ENCODE measurements around the gene MCF2L. TPM values are rescaled to one million over a fixed set of nuclear protein-coding genes. Genes with fewer than 3 reads are reported as not detected.

MCF2L gene
- total RNA-seq, 1 donor from 2014 or later, result 90.0 TPM

DNA sequence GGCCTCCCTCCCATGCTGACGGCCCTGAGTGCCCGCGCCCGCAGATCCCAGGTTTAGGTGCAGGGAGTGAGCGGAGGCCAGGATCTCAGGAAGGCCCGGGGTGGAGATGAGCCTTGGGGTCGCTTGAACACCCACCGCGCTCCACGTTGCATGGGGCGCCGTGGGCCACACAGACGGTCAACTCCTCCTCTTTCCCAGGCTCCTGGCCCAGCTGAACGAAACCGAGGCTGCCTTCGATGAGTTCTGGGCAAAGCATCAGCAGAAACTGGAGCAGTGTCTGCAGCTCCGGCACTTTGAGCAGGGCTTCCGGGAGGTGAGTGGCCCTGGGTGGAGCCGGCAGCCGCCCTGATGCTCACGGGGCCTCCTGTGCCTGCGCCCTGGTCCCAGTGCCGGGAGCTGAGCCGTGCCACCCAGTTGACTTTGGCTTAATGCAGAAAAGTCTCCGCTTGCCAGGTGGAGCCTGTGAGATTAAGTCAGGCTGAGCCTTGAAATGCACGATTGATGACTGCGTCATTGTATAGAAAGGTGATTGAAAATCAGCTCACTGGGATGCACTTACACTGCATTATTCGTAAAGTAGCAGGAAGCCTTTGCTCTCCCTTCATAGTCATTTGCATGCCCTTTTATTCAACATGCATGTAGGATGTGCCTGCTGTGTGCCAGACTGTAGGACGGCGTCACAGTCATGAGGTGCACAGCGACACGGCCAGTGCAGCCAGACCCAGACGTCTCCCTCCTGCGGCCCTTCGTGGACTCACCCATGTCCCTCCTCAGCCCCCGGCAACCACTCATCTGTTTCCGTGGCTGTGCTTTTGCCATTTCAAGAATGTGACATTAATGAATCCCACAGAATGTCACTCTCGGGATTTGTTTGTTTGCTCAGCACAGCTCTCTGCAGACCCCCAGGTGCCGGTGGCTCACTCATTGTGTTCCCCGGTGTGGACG is 101.1 kb downstream of the MCF2L start:
- Mint-ChIP-seq H3K4me3 (ENCODE audit: low read depth) (no peak overlapping the region), H3K36me3 (ENCODE audit: insufficient read depth) (peaks cover 33% of the 10 kb centered on the region), H3K27me3 (no peaks in the 10 kb centered on the region), H3K9me3 (ENCODE audit: low read depth) (no peaks in the 10 kb centered on the region), H3K4me1 (ENCODE audit: low read depth) (peaks cover 11% of the 10 kb centered on the region), H3K27ac (peak overlapping the region; percentile 65)
- TF ChIP-seq, protein P1, sequence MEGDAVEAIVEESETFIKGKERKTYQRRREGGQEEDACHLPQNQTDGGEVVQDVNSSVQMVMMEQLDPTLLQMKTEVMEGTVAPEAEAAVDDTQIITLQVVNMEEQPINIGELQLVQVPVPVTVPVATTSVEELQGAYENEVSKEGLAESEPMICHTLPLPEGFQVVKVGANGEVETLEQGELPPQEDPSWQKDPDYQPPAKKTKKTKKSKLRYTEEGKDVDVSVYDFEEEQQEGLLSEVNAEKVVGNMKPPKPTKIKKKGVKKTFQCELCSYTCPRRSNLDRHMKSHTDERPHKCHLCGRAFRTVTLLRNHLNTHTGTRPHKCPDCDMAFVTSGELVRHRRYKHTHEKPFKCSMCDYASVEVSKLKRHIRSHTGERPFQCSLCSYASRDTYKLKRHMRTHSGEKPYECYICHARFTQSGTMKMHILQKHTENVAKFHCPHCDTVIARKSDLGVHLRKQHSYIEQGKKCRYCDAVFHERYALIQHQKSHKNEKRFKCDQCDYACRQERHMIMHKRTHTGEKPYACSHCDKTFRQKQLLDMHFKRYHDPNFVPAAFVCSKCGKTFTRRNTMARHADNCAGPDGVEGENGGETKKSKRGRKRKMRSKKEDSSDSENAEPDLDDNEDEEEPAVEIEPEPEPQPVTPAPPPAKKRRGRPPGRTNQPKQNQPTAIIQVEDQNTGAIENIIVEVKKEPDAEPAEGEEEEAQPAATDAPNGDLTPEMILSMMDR (IDR thresholded peaks at IDR 0.05; ENCODE audit: unreplicated experiment), result no peak
- no peak for DNase-seq (ENCODE audit: low spot score, unreplicated experiment)

DNA sequence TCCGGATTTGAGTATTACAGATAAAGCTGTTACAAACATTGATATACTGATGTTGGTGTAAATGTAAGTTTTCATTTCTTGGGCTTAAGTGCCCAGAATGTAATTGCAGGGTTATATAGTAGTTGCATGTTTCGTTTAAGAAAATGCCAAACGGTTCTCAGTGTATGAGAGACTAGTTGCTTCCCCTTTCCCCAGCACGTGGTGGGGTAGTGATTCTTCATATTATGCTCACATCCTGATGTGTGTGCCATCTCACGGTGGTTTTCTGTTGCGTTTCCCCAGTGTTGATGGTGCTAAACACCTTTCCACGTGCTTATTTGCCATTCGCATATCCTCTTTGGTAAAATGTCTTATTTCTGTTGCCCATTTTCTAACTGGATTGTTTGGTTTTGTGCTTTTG is 101.8 kb downstream of the MCF2L start:
- TF ChIP-seq, protein P1 (IDR thresholded peaks at IDR 0.05; ENCODE audit: unreplicated experiment), result no peak
- Mint-ChIP-seq H3K9me3 (ENCODE audit: low read depth) (no peaks in the 10 kb centered on the region), H3K4me3 (ENCODE audit: low read depth) (no peak overlapping the region), H3K4me1 (ENCODE audit: low read depth) (peaks cover 11% of the 10 kb centered on the region), H3K27me3 (no peaks in the 10 kb centered on the region), H3K27ac (no peak overlapping the region), H3K36me3 (ENCODE audit: insufficient read depth) (peaks cover 33% of the 10 kb centered on the region)
- no peak for DNase-seq (ENCODE audit: low spot score, unreplicated experiment)

DNA sequence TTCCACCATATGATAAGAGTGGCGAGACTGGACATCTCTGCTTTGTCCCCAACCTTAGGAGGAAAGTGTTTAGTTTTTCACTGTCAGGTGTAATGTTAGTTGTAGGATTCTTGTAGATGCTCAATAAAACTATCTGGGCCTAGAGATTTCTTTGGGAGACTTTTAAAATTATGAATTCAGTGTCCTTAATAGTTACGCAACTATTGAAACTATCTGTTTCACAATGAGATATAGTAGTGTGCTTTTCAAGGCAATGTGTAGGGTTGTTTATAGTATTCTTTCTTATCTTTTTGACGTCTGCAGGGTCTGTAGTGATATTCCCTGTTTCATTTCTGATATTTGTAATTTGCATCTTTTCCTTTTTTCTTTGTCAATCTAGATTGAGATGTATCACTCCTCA is 103.4 kb downstream of the MCF2L start:
- Mint-ChIP-seq H3K9me3 (ENCODE audit: low read depth) (no peaks in the 10 kb centered on the region), H3K27ac (no peak overlapping the region), H3K4me3 (ENCODE audit: low read depth) (no peak overlapping the region), H3K27me3 (no peaks in the 10 kb centered on the region), H3K36me3 (ENCODE audit: insufficient read depth) (peaks cover 34% of the 10 kb centered on the region), H3K4me1 (ENCODE audit: low read depth) (peaks cover 11% of the 10 kb centered on the region)
- no peak for DNase-seq (ENCODE audit: low spot score, unreplicated experiment)
- TF ChIP-seq, protein P1 (IDR thresholded peaks at IDR 0.05; ENCODE audit: unreplicated experiment), result no peak

DNA sequence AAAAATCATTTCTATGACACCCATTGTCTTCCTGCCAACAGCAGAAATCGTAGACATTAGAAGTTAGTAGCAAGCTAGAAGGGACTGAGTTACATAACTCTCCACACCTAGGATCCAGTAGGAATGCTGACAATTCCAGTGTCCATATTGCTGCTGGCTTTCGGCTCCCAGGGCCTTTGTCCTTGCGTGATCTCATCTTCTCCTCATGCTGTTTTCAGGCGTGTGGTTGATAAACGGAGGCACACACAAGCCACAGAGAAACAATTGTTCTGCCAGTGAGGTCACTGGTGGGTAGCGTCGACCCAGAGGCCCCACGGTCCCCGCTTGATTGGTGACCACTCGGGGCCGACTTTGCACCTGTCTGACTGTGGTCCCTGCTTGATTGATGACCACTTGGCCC is 104.9 kb downstream of the MCF2L start:
- peaks cover 39% of the 10 kb centered on the region for H3K36me3 Mint-ChIP-seq (ENCODE audit: insufficient read depth)
- no peaks in the 10 kb centered on the region for H3K27me3 Mint-ChIP-seq
- H3K9me3 Mint-ChIP-seq (ENCODE audit: low read depth), result no peaks in the 10 kb centered on the region
- peak overlapping the region; percentile 63 for H3K27ac Mint-ChIP-seq
- DNase-seq (ENCODE audit: low spot score, unreplicated experiment), result no peak
- TF ChIP-seq, protein P1 (IDR thresholded peaks at IDR 0.05; ENCODE audit: unreplicated experiment), result no peak
- no peak overlapping the region for H3K4me3 Mint-ChIP-seq (ENCODE audit: low read depth)
- peaks cover 11% of the 10 kb centered on the region for H3K4me1 Mint-ChIP-seq (ENCODE audit: low read depth)

DNA sequence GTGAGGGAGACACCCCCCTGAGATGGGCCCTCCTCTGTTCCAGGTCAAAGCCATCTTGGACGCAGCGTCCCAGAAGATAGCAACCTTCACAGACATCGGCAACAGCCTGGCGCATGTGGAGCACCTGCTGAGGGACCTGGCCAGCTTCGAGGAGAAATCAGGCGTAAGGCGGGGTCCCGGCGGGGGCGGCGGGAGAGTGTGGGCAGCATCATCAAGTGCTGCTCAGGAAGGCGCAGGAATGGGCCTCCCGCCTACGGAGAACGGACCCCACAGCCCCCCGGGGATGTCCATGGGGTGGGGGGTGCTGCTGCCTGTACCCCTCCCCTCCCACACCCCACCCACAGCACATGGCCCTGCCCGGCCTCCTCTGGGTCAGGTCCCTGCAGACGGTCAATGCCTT is 105.4 kb downstream of the MCF2L start:
- Mint-ChIP-seq H3K4me3 (ENCODE audit: low read depth) (no peak overlapping the region), H3K36me3 (ENCODE audit: insufficient read depth) (peaks cover 40% of the 10 kb centered on the region), H3K27me3 (no peaks in the 10 kb centered on the region), H3K27ac (no peak overlapping the region), H3K9me3 (ENCODE audit: low read depth) (no peaks in the 10 kb centered on the region), H3K4me1 (ENCODE audit: low read depth) (peaks cover 11% of the 10 kb centered on the region)
- TF ChIP-seq, protein P1 (IDR thresholded peaks at IDR 0.05; ENCODE audit: unreplicated experiment), result no peak
- no peak for DNase-seq (ENCODE audit: low spot score, unreplicated experiment)

Data from progenitor cell of endocrine pancreas (in vitro differentiated cells).